ENCODE results near the gene PLCG1.
A peak's percentile ranks its signal among the peaks of the same experiment; 100 is the strongest.

PLCG1 gene

DNA sequence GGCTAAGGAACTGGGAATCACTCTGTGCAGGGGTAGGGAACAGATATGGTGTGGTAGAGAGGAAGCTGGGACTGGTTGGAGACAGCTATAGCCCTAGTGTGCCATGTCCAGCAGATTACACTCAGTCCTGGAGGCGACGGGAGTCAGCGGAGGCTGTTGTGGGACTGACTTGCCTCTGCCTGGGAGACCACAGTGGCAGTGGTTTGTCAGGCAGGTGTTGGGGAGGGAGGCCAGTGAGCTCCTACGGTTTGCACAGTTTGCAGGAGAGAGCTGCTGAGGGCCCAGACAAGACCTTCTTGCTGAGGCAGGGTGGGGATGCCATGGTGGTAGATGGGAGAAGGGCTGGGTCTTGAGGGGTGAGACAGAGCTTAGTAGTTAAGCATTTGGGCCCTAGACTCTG lies 4.9 kb downstream of the PLCG1 start:
- no peak for DNase-seq (ENCODE audit: low read depth)

DNA sequence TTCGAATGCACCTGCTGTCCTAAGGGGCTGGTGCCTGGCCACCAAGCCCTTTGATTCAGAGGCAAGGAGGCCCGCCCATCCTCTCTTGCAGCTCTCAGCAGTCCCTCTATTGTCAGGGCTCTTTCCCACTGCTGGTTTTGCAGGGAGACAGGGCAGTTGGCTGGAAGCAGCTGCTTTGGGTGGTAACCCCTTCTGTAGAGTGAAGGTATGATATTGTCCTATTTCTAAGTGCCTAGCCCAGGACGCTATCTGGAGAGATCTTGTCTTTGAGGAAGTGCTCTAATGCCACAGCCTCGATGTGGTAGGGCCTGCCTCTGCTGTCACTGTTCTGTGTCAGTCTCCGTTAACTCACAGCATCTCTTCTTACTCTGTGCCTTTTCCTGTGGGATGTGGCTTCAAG lies 5.6 kb downstream of the PLCG1 start:
- DNase-seq (ENCODE audit: low read depth): no peak

DNA sequence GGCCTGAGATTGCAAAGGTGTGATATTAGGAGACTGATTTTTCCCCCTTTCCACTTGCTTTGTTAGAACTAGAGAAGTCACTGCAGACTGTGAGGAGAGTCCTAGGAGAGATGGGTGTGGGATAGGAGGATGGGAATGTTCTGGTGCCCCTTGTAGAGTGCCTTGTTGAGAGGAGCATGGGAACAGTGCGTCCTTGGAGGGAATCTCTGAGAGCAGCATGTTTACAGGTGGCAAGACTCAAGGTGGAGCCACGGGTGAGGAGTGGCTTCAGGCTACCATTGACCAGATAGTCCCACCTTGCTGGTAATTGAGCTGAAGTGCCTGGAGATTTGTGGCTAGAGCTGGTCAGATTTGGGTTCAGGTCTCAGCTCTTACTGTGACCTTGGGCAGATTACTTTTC lies 6.0 kb downstream of the PLCG1 start:
- no peak for DNase-seq (ENCODE audit: low read depth)

DNA sequence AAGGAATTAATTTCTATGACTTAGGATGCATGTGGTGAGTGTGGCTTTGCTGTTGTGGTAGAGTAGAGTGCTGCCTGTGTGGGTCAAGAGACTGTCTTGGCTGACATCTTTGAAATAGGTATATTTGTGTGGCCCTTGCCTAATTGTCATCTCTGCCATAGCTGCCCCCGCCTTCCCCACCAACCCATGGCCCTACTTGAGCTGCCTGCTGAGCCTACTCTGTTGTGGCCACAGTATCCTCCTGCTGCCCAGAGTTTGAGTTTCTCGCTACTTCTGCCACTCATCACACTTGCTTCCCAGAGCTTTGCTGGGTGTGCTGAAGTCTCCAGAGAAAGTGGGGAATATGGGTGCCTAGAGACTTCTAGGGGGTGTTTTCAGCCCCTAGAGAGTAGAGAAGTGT lies 8.0 kb downstream of the PLCG1 start:
- no peak for DNase-seq (ENCODE audit: low read depth)

DNA sequence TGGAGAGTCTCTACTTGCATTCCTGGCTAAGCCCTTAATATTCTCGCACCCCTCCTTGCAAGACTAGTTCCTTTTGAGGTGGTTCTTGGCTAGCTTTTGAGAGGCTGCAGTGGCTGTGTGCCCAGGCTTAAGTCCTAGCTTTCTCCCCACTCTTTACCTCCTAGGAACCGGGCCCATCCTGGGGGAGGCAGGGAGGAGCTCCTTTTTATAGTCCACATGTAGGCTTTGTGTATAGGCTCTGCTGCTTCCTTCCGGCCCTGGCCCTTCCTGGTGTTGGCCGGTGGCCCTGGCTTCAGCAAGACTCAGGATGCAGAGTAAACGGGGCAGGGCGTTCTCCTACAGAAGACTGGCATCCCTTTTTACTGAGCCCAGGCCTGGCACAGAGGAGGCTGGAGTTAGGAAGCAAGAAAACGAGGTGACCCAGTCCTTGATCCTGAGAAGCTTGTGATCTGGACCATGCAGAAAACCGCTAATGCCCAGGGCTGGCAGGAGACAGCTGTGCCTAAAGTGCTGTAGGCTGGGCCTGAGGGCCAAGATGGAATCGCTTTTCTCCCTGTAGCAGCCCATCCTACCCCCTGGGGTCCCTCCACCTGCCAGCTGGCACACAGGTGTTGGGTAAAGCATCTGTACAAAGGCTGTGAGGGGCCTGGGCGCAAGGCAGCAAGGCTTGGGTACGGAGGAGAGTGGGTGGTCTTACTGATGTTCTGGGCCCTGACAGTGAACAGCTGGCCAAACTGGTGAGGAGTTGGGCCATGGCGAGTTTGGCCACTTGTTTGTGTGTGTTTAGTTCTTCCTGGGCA lies 8.7 kb downstream of the PLCG1 start:
- DNase-seq (ENCODE audit: low read depth): no peak

DNA sequence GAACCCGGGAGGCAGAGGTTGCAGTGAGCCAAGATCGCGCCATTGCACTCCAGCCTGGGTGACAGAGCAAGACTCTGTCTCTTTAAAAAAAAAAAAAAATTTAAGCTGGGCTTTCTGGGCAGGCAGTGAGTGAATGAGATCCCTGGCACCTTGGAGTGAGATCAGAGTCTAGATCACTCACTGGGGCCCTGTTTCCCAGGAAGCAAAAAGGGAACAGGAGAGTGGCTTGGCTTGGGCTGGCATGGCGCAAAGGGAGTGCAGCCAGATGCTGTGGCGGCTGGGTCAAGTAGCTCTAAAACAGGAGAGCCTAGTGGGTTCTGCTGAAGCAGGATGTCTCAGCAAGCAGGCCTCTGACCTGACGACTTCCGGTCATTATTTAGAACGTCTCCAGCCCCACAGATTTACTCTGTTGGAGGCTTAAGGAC lies 10.4 kb downstream of the PLCG1 start:
- no peak for DNase-seq (ENCODE audit: low read depth)

DNA sequence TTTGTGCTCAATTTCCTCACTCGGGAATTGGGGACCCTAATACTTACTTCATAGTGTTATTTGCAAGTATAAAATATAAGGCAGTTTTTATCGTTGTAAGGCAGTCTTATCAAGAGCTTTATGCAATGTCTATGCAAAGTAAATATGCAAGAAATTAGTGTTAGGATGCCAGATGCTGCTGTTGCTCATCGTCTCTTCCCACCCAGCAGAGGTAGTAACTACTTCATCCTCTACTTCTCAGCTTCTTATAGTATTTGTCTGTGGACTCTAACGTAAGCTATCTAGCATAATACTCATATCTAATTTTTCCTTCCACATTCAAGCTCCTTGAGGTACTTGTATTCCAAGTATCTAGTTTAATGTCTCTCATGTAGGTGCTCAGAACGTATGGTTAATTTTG lies 11.6 kb downstream of the PLCG1 start:
- DNase-seq (ENCODE audit: low read depth): no peak

DNA sequence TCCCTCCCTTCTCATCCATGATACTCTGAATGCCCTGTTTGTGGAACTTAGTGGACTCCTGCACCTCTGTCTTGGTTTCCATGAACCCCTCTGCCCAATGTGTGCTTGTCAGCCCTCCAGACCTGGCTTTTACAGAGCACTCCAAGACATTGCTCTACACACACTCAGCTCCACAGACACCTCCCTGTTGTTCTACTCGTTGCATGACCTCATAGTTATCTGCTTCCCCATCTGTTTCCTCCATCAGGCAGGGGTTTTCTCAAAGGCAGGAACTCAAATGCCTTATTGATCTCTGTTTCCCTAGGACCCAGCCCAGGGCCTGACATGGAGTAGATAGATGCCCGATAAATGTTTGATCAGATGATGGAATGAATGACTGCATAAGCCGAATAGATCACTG lies 13.3 kb downstream of the PLCG1 start:
- peak; percentile 45 for DNase-seq (ENCODE audit: low read depth)

DNA sequence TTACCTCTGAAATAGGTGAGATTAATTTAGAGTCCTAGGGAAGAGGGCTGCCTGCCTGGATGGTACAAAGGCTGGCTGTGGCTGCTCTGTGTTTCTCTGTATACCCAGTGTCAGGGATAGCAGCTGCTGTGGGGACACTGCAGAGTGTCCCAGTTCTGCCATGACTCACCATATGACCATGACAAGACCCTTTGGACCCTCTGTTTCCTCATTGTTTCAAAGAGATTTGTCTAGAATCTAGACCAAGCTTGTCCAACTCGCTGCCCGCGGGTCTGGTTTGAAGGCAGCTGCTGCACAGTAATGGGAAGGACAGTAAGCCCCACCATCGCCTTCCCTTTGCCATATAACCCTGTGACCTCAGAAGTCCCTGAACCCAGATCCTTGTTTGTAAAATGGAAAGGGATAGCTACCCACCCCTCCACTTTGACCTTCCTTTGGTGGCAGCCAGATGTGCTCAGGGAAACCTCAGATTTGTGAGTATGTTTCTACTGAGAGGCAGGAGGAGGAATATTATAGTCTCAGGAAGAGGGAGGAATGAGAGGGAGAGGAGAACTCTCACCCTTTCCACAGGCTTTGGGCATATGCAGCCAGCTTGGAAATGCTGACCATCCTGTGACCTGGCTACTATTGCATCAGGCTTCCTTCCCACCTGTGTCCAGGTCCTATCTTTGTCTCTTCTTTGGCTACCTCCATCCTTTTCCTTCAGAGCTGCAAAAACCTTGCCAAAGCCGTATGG lies 14.0 kb downstream of the PLCG1 start:
- DNase-seq (ENCODE audit: low read depth): no peak

DNA sequence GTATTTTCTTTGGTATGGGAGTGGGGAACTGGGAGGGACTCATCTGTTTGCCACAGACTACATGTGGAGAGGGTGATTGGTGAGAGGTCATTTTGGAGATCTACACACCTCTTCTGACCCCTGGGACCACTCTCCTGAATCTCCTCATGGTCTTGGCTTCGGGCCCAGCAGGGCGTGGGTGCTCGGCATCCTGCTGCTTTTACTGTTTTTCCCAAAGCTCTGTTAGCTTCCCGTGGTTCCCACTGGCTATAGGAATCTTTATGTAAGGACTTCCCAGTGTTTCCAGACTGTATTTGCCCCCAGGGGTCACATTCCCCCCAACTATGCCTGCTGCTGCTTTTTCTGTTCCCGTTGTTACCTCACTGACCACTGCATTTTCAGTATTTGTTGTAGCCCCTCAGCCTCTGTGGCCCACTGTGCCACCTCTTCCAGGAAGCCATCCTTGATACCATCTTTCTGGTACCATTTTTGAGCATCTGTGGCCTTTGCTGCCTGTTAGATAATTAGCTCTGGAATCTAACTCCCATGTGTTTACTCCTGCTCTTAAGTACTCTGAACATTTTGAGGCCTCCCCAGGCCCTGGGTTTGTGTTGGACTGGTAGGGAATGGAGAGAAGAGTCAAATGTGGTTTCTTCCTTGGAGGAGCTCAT lies 14.9 kb downstream of the PLCG1 start:
- DNase-seq (ENCODE audit: low read depth): no peak

DNA sequence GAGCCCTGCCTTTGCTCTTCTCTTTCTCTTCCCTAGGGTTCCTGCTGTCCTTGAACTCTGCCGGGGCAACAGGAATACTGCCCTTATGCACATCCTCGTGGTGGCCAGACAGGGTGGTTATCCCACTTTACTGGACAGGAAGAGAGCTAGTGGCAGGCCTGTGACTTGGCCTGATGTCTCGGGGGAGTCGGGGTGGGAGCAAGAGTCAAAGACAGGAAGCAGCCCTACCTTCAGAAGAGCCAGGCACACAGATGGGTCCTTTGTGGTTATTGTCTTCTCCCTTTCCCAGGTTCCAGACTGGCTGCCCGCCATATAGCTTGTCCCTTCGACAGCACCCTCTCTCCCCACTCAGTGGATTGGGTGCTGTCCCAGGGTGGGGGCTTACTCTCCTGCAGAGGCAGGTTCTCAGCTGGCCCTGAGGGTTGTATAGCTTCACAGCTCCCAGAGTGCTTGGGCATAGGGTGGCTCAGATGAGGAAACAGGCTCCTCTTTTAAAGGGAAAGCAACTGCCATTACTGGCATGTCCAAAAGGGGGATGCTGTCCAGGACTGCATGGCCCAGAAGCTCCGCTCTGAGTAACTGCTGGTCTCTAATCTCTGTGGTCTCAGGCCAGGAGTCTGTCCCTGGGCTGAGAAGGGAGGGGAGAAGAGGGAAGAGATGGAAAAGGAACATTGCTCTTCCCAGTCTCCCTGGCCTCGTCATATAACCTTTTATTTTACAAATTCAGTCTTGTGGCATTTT lies 17.3 kb downstream of the PLCG1 start:
- DNase-seq (ENCODE audit: low read depth): no peak

DNA sequence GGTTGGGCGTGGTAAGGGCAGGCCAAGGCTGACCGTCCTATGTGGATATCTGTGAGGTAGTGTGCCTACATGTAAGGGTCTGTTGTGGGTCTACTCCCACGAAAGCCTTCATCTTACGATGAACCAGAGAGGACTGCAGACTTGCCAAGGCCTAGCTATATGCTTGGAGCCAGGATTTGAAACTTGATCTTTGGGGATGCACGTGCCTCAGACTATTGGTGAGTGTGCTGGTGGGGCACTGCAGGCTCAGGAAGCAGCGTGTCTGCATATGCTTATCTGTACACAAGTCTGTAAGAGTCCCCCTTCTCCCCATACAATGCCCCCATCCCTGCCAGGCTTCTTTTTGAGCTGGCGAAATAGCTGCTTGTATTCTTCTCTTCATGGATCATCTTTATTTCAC lies 17.9 kb downstream of the PLCG1 start:
- no peak for DNase-seq (ENCODE audit: low read depth)

DNA sequence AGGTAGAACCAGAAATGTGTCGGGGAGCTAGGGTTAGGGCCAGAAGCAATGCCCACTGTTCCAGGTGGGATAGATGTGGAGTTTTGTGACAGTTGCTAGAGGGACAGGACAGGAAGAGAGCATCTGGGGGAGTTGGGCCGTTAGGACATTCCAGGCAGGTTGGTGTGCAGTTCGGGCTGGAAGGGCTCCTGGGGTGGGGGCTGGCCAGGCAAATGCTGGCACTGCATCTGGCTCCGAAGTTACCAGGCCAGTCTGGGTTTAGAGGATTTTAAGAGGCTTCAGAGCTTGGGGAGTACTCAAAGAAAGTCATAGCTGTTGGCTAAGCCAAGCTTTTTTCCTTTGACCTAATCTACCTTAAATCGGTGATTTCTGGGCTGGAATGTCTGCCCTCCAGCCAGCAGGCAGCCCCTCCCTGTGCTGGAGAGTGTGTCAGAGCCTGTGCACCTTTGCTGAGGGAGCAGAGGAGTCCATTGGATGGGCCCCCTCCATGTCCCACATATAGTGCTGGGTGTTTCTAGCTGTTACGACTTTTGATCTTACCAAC lies 20.8 kb downstream of the PLCG1 start:
- DNase-seq (ENCODE audit: low read depth): no peak

DNA sequence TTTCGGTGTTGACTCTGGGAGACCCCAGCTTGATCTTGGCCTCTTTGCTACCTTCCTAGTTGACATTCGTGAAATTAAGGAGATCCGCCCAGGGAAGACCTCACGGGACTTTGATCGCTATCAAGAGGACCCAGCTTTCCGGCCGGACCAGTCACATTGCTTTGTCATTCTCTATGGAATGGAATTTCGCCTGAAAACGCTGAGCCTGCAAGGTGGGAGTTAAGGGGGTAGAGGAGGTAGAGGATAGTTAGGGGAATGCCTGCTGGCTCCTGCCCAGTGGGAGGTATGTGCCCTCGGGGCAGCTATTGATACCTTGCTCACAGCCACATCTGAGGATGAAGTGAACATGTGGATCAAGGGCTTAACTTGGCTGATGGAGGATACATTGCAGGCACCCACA lies 22.2 kb downstream of the PLCG1 start:
- no peak for DNase-seq (ENCODE audit: low read depth)

DNA sequence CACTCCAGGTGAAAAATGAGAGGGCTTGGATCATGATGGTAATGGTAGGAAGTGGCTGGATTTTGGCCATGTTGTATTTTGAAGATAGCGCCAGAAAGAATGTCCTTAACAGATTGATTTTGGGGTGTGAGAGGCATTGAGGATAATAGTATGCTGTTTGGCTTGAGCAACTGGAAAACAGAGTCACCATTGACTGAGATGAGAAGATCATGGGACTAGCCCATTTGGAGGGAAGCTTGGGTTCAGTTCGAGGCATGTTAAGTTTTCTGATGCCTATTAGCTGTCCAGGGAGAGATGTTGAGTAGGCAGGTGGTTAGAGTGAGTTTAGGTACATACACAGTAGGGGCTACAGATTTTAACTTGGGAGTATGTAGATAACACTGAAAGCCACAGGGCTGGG lies 23.3 kb downstream of the PLCG1 start:
- no peak for DNase-seq (ENCODE audit: low read depth)

DNA sequence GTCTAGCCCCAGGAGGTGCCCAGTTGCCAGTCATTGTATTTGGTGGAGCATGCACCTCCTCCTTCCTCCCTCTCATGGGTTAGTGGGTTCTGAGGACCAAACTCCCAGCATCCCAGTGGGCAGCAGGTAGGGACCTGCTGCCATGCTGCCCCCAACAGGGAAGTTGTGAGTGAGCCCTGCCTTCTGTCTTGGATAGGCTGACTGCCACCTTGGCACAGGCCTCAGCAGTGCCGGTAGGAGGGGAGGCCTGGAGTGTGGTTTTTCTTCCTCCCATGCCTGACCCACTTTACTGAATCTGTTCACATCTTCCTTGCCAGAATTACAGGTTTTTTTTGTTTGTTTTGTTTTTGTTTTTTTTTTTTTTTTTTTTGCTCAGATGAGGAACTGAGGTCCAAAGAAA lies 24.5 kb downstream of the PLCG1 start:
- no peak for DNase-seq (ENCODE audit: low read depth)

DNA sequence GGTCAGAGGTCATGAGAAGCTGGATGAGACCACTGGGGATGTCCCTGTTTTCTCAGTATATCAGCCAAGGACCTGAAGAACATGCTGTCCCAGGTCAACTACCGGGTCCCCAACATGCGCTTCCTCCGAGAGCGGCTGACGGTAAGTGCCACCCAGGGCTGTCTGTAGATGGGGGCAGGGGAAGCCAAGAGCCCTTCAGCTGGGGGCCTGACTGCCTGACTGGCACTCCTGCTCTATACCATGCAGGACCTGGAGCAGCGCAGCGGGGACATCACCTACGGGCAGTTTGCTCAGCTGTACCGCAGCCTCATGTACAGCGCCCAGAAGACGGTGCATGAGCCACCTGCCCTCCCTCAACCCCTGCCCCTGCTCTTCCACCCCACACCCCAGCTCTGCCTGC lies 25.1 kb downstream of the PLCG1 start:
- DNase-seq (ENCODE audit: low read depth): no peak

DNA sequence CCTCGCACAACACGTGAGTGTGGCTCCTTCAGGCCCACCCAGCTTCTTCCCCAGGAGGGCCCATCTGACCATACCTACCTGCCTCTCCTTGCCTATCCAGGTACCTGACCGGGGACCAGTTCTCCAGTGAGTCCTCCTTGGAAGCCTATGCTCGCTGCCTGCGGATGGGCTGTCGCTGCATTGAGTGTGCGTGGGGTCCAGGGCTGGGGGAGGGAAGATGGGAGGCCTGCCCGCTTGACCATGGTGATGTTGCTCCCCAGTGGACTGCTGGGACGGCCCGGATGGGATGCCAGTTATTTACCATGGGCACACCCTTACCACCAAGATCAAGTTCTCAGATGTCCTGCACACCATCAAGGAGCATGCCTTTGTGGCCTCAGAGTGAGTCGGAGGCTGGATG lies 26.5 kb downstream of the PLCG1 start:
- DNase-seq (ENCODE audit: low read depth): no peak

DNA sequence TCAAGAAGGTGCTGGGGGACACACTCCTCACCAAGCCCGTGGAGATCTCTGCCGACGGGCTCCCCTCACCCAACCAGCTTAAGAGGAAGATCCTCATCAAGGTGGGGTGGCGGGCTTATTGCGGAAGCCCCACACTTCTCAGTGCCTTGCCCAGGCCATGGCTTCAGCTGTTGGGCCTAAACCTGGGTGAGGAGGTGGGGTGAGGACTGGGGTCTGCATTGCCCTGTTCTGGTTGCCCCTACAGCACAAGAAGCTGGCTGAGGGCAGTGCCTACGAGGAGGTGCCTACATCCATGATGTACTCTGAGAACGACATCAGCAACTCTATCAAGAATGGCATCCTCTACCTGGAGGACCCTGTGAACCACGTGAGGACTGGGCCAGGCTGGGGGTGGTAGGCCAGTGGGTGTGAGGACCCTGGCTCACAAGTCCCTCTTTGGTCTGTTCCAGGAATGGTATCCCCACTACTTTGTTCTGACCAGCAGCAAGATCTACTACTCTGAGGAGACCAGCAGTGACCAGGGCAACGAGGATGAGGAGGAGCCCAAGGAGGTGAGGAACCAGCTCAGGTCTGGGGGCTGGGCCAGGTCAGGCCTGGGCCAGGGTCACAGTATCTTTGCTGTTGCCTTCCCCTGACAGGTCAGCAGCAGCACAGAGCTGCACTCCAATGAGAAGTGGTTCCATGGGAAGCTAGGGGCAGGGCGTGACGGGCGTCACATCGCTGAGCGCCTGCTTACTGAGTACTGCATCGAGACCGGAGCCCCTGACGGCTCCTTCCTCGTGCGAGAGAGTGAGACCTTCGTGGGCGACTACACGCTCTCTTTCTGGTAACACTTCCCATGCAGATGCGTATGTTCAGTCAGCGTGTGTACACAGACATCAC lies 27.9 kb downstream of the PLCG1 start:
- DNase-seq (ENCODE audit: low read depth): no peak

DNA sequence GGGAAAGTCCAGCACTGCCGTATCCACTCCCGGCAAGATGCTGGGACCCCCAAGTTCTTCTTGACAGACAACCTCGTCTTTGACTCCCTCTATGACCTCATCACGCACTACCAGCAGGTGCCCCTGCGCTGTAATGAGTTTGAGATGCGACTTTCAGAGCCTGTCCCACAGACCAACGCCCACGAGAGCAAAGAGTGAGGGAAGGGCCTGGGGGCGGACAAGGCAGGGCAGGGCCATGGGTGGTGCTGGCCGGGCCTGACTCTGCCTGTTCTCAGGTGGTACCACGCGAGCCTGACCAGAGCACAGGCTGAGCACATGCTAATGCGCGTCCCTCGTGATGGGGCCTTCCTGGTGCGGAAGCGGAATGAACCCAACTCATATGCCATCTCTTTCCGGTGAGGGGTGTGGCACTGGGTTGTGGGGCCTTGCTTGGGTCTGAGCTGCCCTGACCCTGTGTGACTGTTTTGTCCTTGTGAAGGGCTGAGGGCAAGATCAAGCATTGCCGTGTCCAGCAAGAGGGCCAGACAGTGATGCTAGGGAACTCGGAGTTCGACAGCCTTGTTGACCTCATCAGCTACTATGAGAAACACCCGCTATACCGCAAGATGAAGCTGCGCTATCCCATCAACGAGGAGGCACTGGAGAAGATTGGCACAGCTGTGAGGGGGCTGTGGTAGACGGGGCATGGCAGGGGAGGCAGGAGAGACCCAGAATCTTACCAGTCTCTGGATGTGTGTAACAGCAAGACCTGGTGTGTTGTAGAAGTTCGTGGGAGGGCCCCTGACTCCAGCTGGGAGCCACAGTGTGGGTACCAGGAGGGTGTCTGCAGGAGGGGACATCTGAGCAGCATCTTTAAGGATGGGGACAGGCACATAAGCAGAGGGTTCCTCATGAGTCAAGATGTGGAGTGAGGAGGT lies 29.1 kb downstream of the PLCG1 start:
- DNase-seq (ENCODE audit: low read depth): no peak
